Epithelial cell of esophagus (primary cell): ENCODE data around the gene SLFN14.
A peak's percentile ranks its signal among the peaks of the same experiment; 100 is the strongest.
"Not testable (repeated sequence)": the region's sequence is repeated elsewhere in the genome, so short reads cannot be mapped to it uniquely, and the experiment has no call there.

Experiments used
- DNase-seq: peaks from one replicate; pipeline ENCODE4 v3.0.0; 2010; ENCODE audit warnings: low read depth
- H3K4me3 ChIP-seq: 2 replicates; pipeline ENCODE4 v1.5.1; 2011; ENCODE audit warnings: mild to moderate bottlenecking, low read length, control low read depth
- TF ChIP-seq, protein P1 (sequence below): IDR thresholded peaks from 2 replicates; pipeline ENCODE4 v1.5.1; 2011; ENCODE audit warnings: low read depth, mild to moderate bottlenecking, low read length, control low read depth, inconsistent platforms; ENCODE audit not compliant: insufficient read depth; ENCODE audit errors: missing control alignments

SLFN14 gene

GRCh38 chr17:35537601-35538141 lies 22.9 kb downstream of the SLFN14 start, which contains the start of gene SLFN12L:
TSS of gene SLFN12L (minus strand) at chr17:35537678. CDS start at chr17:35522364, 15,314 bp downstream.
- TF ChIP-seq, protein P1, sequence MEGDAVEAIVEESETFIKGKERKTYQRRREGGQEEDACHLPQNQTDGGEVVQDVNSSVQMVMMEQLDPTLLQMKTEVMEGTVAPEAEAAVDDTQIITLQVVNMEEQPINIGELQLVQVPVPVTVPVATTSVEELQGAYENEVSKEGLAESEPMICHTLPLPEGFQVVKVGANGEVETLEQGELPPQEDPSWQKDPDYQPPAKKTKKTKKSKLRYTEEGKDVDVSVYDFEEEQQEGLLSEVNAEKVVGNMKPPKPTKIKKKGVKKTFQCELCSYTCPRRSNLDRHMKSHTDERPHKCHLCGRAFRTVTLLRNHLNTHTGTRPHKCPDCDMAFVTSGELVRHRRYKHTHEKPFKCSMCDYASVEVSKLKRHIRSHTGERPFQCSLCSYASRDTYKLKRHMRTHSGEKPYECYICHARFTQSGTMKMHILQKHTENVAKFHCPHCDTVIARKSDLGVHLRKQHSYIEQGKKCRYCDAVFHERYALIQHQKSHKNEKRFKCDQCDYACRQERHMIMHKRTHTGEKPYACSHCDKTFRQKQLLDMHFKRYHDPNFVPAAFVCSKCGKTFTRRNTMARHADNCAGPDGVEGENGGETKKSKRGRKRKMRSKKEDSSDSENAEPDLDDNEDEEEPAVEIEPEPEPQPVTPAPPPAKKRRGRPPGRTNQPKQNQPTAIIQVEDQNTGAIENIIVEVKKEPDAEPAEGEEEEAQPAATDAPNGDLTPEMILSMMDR = no peak
- DNase-seq = no peak
- no peak within 1 kb of the TSS for H3K4me3 ChIP-seq

- no peak for DNase-seq
- TF ChIP-seq, protein P1 = no peak
- no peak overlapping the region for H3K4me3 ChIP-seq
These were observed 23.9 kb downstream of the SLFN14 start for GRCh38 chr17:35536664-35537171.

- not testable (repeated sequence) for DNase-seq, H3K4me3 ChIP-seq
These were observed 25.2 kb downstream of the SLFN14 start for GRCh38 chr17:35535406-35535805.

DNA sequence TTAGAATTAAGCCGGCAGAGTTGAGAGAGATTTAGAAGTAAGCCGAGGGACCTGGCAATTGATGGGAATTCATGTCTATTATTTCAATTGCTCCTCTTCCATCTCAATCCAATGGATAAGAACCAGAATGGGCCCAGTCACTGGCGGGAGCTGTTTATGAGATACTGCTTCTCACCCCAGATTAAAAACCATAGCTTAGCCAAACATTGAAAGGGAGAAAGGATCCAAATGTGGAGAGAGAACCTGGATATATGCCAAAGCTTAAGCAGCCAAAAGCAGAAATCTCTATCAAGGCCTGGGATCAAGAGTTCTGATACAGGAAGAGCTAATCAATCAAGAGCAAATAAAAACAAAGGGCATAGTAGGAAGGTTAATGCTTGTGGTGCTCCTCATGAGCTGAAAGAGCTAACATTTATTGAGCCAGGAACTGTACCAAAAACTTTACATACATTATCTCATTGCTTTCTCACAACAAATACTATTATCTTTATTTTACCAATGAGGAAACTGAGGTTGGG lies 26.0 kb downstream of the SLFN14 start:
- H3K4me3 ChIP-seq = no peak overlapping the region
- TF ChIP-seq, protein P1 = no peak
- no peak for DNase-seq

- TF ChIP-seq, protein P1 = no peak
- DNase-seq = no peak
- H3K4me3 ChIP-seq = no peak overlapping the region
These were observed 29.5 kb downstream of the SLFN14 start for GRCh38 chr17:35531160-35531559.

DNA sequence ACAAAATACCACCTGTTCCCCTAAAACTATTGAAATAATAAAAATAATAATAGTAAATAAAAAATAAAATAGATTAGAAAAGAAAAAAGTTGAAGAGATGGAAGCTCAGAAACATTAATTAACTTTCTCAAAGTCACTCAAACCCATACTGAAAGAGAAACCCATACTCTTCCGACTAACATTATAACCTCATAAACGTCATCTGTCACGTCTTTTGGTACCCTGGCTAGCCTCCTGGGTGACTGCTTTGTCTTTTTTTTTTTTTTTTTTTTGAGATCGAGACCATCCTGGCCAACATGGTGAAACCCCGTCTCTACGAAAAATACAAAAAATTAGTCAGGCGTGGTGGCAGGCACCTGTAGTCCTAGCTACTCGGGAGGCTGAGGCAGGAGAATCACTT lies 30.8 kb downstream of the SLFN14 start:
- DNase-seq = no peak
- no peak overlapping the region for H3K4me3 ChIP-seq
- TF ChIP-seq, protein P1 = no peak

- DNase-seq, H3K4me3 ChIP-seq: not testable (repeated sequence)
These were observed 31.3 kb downstream of the SLFN14 start for GRCh38 chr17:35529326-35529725.

GRCh38 chr17:35523296-35523695 lies 37.3 kb downstream of the SLFN14 start:
- H3K4me3 ChIP-seq = no peak overlapping the region
- no peak for DNase-seq
- TF ChIP-seq, protein P1 = no peak

GRCh38 chr17:35521654-35522256 lies 38.9 kb downstream of the SLFN14 start:
- peak; percentile 40 for DNase-seq
- not testable (repeated sequence) for H3K4me3 ChIP-seq
